Measurements from ENCODE around the gene GPR151. TPM values are rescaled to one million over a fixed set of nuclear protein-coding genes. Genes with fewer than 3 reads are reported as not detected.

GPR151 gene
- total and polyA plus RNA-seq, 2 of the 8 experiments (the other 6 are each of a cell fraction or from before 2014, with no cell fraction given): 0.03 TPM; not detected in 1

- POLR2A ChIA-PET (ENCODE audit: partially characterized antibody): no interaction called here
Observed at GRCh38 chr5:146520731-146521130, 4.7 kb upstream of the GPR151 start.

More at GRCh38 chr5:146520731-146521130, 4.7 kb upstream of the GPR151 start:
- Histone ChIP-seq H2BK12ac (ENCODE audit: low read depth, low read length) (no peak overlapping the region), H4K20me1 (replicated peaks in 1 of 2; ENCODE audit: control insufficient read depth in 1 of 2, insufficient read depth in 2 of 2, low read length in 2 of 2) (no peaks in the 10 kb centered on the region), H2BK20ac (ENCODE audit: low read length) (no peak overlapping the region), H3K79me1 (ENCODE audit: low read depth, low read length) (no peaks in the 10 kb centered on the region), H3K4me1 (replicated peaks in 1 of 4; ENCODE audit: control insufficient read depth in 3 of 4, insufficient read depth in 4 of 4, low read length in 3 of 4) (peaks cover 0 to 4% (median 0%) of the 10 kb centered on the region in 4 experiments; a peak in 1 of 7 replicates), H3K23ac (ENCODE audit: insufficient read length) (no peak overlapping the region), H3K23me2 (ENCODE audit: low read depth, low read length) (no peaks in the 10 kb centered on the region), H2AK5ac (ENCODE audit: low read depth, low read length) (no peak overlapping the region), H2BK120ac (replicated peaks; ENCODE audit: low read depth, low read length) (no peak overlapping the region), H3K18ac (ENCODE audit: extremely low read depth, low read length) (no peak overlapping the region), H3K9me3 (ENCODE audit: insufficient read depth in 2 of 2, low read depth in 1 of 2, low read length in 1 of 2) (no peaks in the 10 kb centered on the region), H4K91ac (replicated peaks; ENCODE audit: insufficient read length, low read length) (no peak overlapping the region), H2BK15ac (ENCODE audit: low read length) (no peak overlapping the region), H3K14ac (ENCODE audit: insufficient read length) (no peak overlapping the region), H3K4me2 (ENCODE audit: insufficient read depth in 1 of 2, low read depth in 2 of 2, low read length in 2 of 2) (no peak overlapping the region), H3K27ac (ENCODE audit: low read depth, low read length) (no peak overlapping the region), H3K4ac (replicated peaks; ENCODE audit: insufficient read length, low read depth, low read length) (no peak overlapping the region), H2AFZ (ENCODE audit: low read length) (no peak overlapping the region), H3K56ac (replicated peaks; ENCODE audit: insufficient read length, low read depth, low read length) (no peak overlapping the region), H3K79me2 (ENCODE audit: control insufficient read depth in 1 of 2, insufficient read depth in 2 of 2, low read length in 2 of 2) (no peaks in the 10 kb centered on the region), H3K9ac (replicated peaks in 1 of 4; ENCODE audit: extremely low read depth in 1 of 4, low read depth in 3 of 4, low read length in 3 of 4) (no peak overlapping the region), H3K27me3 (replicated peaks in 1 of 4; ENCODE audit: control insufficient read depth in 3 of 4, extremely low read depth in 1 of 4, insufficient read depth in 3 of 4, low read length in 3 of 4) (no peaks in the 10 kb centered on the region), H3K36me3 (ENCODE audit: control insufficient read depth in 2 of 4, insufficient read depth in 4 of 4, low read length in 3 of 4) (no peaks in the 10 kb centered on the region), H2BK5ac (ENCODE audit: low read depth, low read length) (no peak overlapping the region), H4K5ac (ENCODE audit: insufficient read length, low read depth, low read length) (no peak overlapping the region), H4K8ac (ENCODE audit: extremely low read depth, insufficient read depth, low read length) (no peak overlapping the region), H3K4me3 (ENCODE audit: extremely low read depth in 1 of 4, insufficient read depth in 2 of 4, low read depth in 3 of 4, low read length in 4 of 4) (no peak overlapping the region)
- TF ChIP-seq JUND (IDR thresholded peaks at IDR 0.05; ENCODE audit: low read length) (peak; percentile 55; the same call in 1 of the 2 replicates), SIRT6 (IDR thresholded peaks at IDR 0.05; ENCODE audit: low read length) (no peak), BCL11A (IDR thresholded peaks at IDR 0.05; ENCODE audit: low read depth in 2 of 2, low read length in 2 of 2) (no peak)
- DNase-seq (ENCODE audit: low read depth in 1 of 2, low spot score in 2 of 2) (no peak), FAIRE-seq (peak; percentile 19)
- 78% methylated on average over 2 of the region's 2 CpGs; no CpG with 5 or more reads in 1 of the 2 experiments for WGBS, 2 experiments (ENCODE audit: extremely low coverage in 1 of 2, insufficient coverage in 1 of 2, insufficient read length in 1 of 2, insufficient replicate concordance in 2 of 2, low coverage in 1 of 2, low lambda C conversion rate in 2 of 2, missing lambda C conversion rate in 1 of 2)
- CTCF ChIA-PET (ENCODE audit: partially characterized antibody): interaction anchor here (0.6 to 2.9 kb wide), 12 partner anchors 8 to 668 kb away, joined by 3 to 19 read pairs (median 4); no protein-coding TSS in a partner anchor
